HepG2 (cell line): ENCODE measurements around the gene SLBP. TPM values are rescaled to one million over a fixed set of nuclear protein-coding genes. Genes with fewer than 3 reads are reported as not detected.

ENCODE experiments used
- ARNT ChIP-seq: fragments of 450-650 bp; IDR thresholded peaks from 2 replicates; pipeline ENCODE4 v1.6.1; 2017
- DMAP1 ChIP-seq: IDR thresholded peaks from 2 replicates; pipeline ENCODE4 v1.6.1; 2016
- HMGXB3 ChIP-seq: sonication (generic); formaldehyde crosslinking; IDR thresholded peaks from 2 replicates; pipeline ENCODE4 v1.4.0; 2020; ENCODE audit warnings: missing genetic modification reagents, borderline replicate concordance
- MIER3 ChIP-seq: IDR thresholded peaks from 2 replicates; pipeline ENCODE4 v1.6.1; 2016; ENCODE audit warnings: missing compliant biosample characterization, borderline replicate concordance
- MYC ChIP-seq: sonication (generic); formaldehyde crosslinking; IDR thresholded peaks from 2 replicates; pipeline ENCODE4 v1.9.0; 2021; ENCODE audit warnings: missing genetic modification reagents, borderline replicate concordance
- SMAD9 ChIP-seq: sonication (generic); formaldehyde crosslinking; IDR thresholded peaks from 2 replicates; pipeline ENCODE4 v1.5.1; 2020; ENCODE audit warnings: mild to moderate bottlenecking, missing genetic modification reagents
- TAF1 ChIP-seq: sonication (generic); formaldehyde crosslinking; IDR thresholded peaks from 2 replicates; pipeline ENCODE4 v1.4.0; 2020; ENCODE audit warnings: missing genetic modification reagents
- YEATS4 ChIP-seq: sonication (generic); formaldehyde crosslinking; IDR thresholded peaks from 2 replicates; pipeline ENCODE4 v1.4.0; 2020; ENCODE audit warnings: missing genetic modification reagents, borderline replicate concordance
- ZNF605 ChIP-seq: sonication (generic); formaldehyde crosslinking; IDR thresholded peaks from 2 replicates; pipeline ENCODE4 v1.8.0; 2022; ENCODE audit warnings: mild to moderate bottlenecking, missing genetic modification reagents
- ZNF790 ChIP-seq: sonication (generic); formaldehyde crosslinking; IDR thresholded peaks from 2 replicates; pipeline ENCODE4 v1.8.0; 2022; ENCODE audit warnings: missing genetic modification reagents, mild to moderate bottlenecking, borderline replicate concordance
- polyA plus RNA-seq, 8 experiments: library from polyadenylated mRNA; depleted of rRNA in 3 of 8; stranded (reverse) in 7 of 8; unstranded in 1 of 8; fragments of >200 nt; fragmentation: Illumina TruSeq in 4 of 8; extraction: Trizol in 4 of 8; gene quantifications; 2 replicates each; pipeline versions ENCODE4 v1.2.1 to v1.2.3, GENCODE V29; 2011 to 2016; ENCODE audit warnings: low read depth in 4 of 8, missing spikeins in 1 of 8, mixed read lengths in 1 of 8; ENCODE audit not compliant: insufficient read depth in 1 of 8
- total RNA-seq, 5 experiments: library from RNA; depleted of rRNA; stranded (reverse); fragments of >200 nt; fragmentation: Illumina TruSeq; extraction: Trizol; gene quantifications; 2 replicates each; pipeline ENCODE4 v1.2.3, GENCODE V29; 2016; ENCODE audit warnings: low read depth in 1 of 5
- TF ChIP-seq, protein P1 (sequence below): sonication (generic); formaldehyde crosslinking; conservative IDR thresholded peaks from 2 replicates; pipeline ENCODE4 v1.4.0; 2020; ENCODE audit warnings: mild to moderate bottlenecking, missing genetic modification reagents, moderate library complexity
- TF ChIP-seq, protein P2 (sequence below): sonication (generic); formaldehyde crosslinking; conservative IDR thresholded peaks from 2 replicates; pipeline ENCODE4 v1.8.0; 2022; ENCODE audit warnings: missing genetic modification reagents

SLBP gene
- total and polyA plus RNA-seq, 2 of the 13 experiments (the other 11 are each of a cell fraction or from before 2014, with no cell fraction given), result 43.9 to 104 TPM

GRCh38 chr4:1752284-1753041, 40.3 kb upstream of the SLBP start (continued):
- TF ChIP-seq, protein P1, sequence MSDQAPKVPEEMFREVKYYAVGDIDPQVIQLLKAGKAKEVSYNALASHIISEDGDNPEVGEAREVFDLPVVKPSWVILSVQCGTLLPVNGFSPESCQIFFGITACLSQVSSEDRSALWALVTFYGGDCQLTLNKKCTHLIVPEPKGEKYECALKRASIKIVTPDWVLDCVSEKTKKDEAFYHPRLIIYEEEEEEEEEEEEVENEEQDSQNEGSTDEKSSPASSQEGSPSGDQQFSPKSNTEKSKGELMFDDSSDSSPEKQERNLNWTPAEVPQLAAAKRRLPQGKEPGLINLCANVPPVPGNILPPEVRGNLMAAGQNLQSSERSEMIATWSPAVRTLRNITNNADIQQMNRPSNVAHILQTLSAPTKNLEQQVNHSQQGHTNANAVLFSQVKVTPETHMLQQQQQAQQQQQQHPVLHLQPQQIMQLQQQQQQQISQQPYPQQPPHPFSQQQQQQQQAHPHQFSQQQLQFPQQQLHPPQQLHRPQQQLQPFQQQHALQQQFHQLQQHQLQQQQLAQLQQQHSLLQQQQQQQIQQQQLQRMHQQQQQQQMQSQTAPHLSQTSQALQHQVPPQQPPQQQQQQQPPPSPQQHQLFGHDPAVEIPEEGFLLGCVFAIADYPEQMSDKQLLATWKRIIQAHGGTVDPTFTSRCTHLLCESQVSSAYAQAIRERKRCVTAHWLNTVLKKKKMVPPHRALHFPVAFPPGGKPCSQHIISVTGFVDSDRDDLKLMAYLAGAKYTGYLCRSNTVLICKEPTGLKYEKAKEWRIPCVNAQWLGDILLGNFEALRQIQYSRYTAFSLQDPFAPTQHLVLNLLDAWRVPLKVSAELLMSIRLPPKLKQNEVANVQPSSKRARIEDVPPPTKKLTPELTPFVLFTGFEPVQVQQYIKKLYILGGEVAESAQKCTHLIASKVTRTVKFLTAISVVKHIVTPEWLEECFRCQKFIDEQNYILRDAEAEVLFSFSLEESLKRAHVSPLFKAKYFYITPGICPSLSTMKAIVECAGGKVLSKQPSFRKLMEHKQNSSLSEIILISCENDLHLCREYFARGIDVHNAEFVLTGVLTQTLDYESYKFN (CRISPR knock-in tag), result peak; percentile 33; the same call in 1 of the 2 replicates
- TF ChIP-seq TAF1, result peak; percentile 46; the same call in 1 of the 2 replicates
- TF ChIP-seq, protein P2, sequence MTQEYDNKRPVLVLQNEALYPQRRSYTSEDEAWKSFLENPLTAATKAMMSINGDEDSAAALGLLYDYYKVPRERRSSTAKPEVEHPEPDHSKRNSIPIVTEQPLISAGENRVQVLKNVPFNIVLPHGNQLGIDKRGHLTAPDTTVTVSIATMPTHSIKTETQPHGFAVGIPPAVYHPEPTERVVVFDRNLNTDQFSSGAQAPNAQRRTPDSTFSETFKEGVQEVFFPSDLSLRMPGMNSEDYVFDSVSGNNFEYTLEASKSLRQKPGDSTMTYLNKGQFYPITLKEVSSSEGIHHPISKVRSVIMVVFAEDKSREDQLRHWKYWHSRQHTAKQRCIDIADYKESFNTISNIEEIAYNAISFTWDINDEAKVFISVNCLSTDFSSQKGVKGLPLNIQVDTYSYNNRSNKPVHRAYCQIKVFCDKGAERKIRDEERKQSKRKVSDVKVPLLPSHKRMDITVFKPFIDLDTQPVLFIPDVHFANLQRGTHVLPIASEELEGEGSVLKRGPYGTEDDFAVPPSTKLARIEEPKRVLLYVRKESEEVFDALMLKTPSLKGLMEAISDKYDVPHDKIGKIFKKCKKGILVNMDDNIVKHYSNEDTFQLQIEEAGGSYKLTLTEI (CRISPR knock-in tag), result no peak
- TF ChIP-seq ARNT, result no peak
- TF ChIP-seq DMAP1, result peak; percentile 51; the same call in 1 of the 2 replicates
- TF ChIP-seq ZNF790 (CRISPR knock-in tag), result peak; percentile 60; the same call in 1 of the 2 replicates
- TF ChIP-seq SMAD9, result 0 out of 2 replicates have a peak, but pooled peaks have one; percentile 39
- TF ChIP-seq MIER3 (CRISPR knock-in tag), result no peak
- TF ChIP-seq HMGXB3, result 0 out of 2 replicates have a peak, but pooled peaks have one; percentile 18
- peak; percentile 41; the same call in 1 of the 2 replicates for TF ChIP-seq YEATS4
- TF ChIP-seq MYC (CRISPR knock-in tag), result peak; percentile 35; the same call in 1 of the 2 replicates
- TF ChIP-seq ZNF605 (CRISPR knock-in tag), result no peak
